HL-60/S4 treated with retinoic acid at 250 ng/mL for 4 days and 3 days (cell line): ENCODE data around the gene C17orf50.
"Not testable (repeated sequence)": the region's sequence is repeated elsewhere in the genome, so short reads cannot be mapped to it uniquely, and the experiment has no call there.

Source experiments
- in situ Hi-C: fragments of 300-500 bp; cut with MboI; formaldehyde crosslinking; loops from 2 replicates; pipeline ENCODE4 v1.7.0; 2022; ENCODE audit warnings: low sequenced_read_pairs

C17orf50 gene

DNA sequence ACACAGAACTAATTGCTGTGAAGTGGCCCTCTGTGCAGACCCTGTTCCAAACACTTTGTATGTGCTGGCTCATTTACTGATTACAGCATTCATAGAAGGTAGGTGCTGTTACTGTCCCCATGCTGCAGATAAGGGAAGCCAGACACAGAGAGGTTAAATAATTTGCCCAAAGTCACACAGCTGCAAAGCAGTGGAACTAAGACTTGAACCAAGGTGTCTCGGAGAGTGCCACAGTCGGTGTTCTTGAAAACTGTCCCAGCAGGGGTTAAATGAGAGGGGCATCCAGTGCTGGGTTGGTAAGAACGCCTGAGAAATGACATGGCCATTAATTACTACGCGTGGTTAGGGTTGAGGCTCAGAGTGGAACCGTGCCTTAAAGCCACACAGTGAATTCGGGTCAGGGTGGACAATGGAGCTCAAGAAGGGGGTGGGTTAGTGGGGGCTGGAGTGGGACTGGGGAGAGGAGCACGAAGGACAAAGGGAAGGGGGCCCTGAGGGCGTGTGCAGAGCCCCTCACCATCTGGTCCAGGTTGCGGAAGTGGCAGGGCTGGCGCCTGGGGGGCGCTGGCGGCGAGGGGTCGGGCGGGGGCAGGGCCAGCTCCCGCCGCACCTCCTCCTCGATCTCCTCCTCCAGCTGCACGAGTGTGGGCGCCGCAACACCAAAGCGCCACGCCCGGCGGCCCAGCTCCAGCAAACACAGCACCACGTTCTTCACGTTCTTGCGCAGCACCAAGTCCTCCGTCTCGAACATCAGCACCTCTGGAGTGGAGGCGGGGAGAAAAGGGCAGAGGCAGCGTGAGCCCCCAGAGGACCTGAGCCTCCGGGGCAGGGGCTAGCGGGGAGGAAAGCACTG lies 10.9 kb upstream of the C17orf50 start:
- in situ Hi-C loops: loop anchor here (25.0 kb wide), 2 partner anchors 137 to 437 kb away; no protein-coding TSS in a partner anchor

DNA sequence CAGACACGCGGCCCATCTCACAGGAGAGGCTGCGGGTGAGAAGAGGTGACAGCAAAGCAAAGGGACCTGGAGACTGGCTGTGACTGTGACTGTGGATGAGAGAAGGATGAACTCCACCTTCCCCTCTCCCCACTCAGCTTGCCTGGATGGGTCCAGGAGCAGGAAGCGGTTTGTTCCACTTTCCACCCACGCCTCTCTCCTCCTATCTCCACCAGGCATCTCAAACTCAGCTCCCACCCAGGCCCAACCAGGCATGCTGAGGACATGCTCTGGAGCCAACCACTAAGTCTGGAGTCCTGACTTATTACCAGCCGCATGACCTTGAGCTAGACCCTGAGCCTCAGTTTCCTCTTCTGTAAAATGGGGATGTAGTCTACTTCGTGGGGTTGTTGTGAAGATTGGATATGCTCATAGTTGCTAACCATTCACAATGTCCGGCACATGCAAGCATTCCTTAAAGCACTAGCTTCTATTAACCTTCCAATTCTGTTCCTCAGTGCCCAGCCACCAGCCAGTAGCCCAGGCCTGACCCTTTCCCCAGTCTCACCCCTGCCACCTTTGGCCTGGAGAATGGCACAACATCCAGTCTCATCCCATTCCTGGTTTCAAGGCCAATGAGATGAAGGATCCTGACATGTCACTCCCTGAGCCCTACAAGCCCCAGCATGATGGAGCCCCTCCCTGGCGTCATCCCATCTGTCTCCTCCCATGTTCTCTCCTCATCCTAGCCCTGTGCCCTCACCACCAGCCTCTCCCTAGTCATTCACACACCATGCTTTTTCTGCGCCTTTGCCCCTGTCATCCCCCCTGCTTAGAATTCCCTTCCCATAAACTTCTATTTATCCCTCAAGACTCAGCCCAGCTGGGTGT lies 9.9 kb upstream of the C17orf50 start:
- in situ Hi-C loops: no loop called here

DNA sequence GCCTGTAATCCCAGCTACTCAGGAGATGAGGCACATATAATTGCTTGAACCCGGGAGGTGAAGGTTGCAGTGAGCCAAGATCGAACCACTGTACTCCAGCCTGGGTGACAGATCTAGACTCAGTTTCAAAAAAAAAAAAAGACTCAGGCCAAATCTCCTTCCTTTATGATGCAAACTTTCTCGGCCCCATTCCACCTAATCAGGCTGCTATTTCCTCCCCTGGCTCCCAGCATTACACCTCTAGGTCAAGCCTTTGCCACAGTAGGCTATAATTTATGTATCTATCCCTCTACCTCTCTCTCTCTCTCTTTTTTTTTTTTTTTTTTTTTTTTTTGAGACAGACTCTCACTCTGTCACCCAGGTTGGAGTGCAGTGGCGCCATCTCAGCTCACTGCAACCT lies 9.1 kb upstream of the C17orf50 start:
- in situ Hi-C loops: not testable (repeated sequence)

GRCh38 chr17:35752471-35752870 lies 8.2 kb upstream of the C17orf50 start:
- in situ Hi-C loops: no loop called here

GRCh38 chr17:35752945-35753764 lies 7.5 kb upstream of the C17orf50 start, which contains the start of gene GAS2L2:
TSS of gene GAS2L2 (minus strand) at chr17:35753239. CDS start at chr17:35752850, 389 bp downstream.
- in situ Hi-C loops: no loop called here

DNA sequence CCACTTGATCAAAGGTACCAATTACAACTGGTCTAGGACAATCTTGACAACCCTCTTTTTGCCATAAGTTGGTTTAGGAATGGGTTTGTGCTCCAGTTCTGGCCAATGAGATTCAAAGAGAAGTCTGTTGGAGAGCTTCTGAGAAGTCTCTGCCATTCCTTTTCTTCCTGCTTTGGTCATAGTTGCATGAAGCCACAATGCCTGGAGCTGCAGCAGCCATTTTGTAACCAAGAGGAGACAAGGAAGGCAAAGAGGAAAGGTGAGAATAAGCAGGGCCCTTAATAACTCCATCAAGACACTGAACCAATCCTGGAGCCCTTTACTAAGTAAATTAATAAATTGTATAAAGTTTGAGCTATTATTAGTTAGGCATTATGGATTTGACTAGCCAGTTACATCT lies 3.4 kb upstream of the C17orf50 start:
- in situ Hi-C loops: no loop called here

DNA sequence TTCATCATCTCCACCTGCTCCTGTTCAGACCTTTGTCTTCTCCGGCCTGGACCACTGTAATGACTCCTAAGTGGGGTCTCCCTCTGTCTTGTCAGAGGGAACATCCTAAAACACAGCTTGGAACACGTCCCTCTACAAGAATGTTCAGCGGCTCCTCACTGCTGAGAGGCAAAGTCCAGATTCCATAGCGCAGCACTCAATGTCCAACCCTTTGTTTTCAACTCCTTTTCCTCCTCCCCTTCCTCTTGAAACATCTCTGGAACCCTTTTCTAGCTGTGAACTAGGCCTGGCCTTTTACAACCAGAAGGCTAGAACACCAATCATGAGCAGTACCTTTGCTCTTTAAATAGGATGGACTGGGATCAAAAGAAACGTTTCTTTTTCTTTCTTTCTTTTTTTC lies 914 bp downstream of the C17orf50 start:
- in situ Hi-C loops: no loop called here

DNA sequence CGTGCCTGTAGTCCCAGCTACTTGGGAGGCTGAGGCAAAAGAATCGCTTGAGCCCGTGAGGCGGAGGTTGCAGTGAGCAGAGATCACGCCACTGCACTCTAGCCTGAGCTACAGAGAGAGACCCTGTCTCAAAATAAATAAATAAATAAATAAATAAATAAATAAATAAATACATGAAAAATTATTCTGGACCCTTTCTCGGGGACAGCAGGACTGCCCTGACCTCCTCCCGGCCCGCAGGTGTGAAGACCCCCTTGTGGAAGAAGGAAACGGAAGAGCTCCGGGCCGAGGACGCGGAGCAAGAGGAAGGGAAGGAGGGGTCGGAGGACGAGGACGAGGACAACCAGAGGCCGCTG lies 3.1 kb downstream of the C17orf50 start:
- in situ Hi-C loops: no loop called here

DNA sequence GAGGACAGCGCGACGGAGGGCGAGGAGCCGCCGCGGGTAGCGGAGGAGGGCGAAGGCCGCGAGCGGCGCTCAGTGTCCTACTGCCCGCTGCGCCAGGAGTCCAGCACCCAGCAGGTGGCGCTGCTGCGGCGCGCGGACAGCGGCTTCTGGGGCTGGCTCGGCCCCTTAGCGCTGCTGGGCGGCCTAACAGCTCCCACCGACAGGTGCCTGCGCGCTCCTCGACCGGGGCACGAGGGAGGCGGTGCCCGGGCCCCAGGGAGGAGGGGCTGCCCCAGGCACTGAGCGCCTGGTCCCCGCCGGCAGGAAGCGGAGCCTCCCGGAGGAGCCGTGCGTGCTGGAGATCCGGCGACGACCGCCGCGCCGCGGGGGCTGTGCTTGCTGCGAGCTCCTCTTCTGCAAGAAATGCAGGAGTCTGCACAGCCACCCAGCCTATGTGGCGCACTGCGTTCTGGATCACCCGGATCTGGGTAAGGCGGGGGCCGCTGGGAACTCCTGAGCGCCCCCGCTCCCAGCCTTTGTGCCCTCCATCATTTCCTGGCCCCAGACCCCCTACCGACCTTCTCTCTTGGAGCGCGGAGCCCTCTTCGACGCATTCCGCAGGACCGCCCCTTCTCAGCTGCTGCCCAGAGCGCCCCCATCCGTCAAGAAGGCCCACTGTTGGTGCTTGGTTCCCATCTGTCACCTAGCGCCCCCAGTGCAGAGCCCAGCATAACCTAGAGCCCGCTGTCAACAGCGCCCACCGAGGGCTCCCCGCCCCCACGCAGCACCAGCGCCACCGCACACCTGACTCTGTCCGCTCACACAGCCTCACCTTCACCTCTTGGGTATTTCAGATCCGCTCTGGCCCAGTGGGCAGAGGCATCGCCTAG lies 3.7 kb downstream of the C17orf50 start:
- in situ Hi-C loops: no loop called here

GRCh38 chr17:35765086-35765710 lies 4.5 kb downstream of the C17orf50 start:
- in situ Hi-C loops: no loop called here

DNA sequence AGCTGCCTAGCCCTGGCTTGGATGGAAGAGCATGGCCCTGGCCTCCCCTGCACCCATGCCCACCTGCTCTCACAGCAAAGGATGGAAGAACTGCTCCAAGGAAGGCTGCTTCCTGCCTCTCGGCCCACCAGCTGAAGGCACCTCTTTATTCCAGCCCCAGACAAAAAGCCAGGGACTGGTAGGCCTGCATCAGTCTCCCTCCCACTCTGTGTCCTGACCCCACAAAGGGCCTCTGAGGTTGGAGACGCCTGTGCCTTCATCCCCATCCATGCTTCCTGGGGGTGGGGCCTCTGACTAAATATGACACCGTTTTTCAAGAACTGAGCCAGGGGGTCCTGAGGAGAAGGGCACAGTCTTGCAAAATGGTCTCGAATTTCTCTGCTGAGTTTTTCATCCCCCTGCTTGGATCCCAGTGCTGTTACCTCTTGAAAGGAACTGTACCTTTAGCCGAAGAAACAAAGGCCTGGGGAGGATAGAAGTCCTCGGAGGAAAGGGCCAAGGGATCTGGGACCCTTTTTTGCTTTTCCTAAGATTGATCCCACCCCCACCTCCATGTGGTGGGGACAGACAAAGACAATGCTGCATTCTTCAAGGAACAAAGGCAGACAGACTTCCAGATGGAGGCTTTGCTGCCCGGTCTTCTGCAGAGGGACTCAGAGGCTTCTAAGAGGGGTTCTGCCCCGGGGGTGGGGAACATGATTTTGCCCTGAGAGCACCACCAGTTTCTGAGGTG lies 5.2 kb downstream of the C17orf50 start:
- in situ Hi-C loops: no loop called here

GRCh38 chr17:35766489-35766877 lies 5.8 kb downstream of the C17orf50 start:
- in situ Hi-C loops: no loop called here

- in situ Hi-C loops: no loop called here
Observed at GRCh38 chr17:35766903-35767510, 6.3 kb downstream of the C17orf50 start.

GRCh38 chr17:35768797-35769196 lies 8.1 kb downstream of the C17orf50 start:
- in situ Hi-C loops: no loop called here

DNA sequence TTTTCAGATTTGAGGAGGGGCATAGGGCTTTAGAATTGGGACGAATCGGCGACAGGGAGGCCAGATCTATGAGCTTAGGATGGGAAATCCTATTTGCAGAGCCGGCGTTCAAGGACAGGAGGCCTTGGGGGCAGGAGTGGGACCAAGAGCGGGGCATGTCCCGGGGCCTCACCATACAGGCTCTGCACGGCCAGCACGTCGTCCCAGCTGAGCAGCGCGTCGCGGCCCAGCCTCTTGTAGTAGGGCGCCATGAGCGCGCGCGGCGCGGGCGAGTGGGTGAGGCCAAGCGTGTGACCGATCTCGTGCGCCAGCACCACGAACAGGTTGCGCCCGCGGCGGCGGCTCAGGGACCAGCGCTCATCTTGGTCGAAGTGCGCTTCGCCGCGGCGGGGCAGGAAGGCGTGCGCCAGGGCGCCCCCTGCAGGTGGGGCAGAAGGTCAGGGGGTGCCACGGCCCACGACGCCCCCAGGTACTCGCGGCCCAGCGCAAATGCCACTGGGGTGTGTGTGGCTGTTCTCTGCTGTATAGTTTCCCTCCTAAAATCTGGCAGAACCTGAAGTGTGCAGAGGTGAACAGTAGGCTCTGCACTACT lies 9.3 kb downstream of the C17orf50 start:
- in situ Hi-C loops: no loop called here

DNA sequence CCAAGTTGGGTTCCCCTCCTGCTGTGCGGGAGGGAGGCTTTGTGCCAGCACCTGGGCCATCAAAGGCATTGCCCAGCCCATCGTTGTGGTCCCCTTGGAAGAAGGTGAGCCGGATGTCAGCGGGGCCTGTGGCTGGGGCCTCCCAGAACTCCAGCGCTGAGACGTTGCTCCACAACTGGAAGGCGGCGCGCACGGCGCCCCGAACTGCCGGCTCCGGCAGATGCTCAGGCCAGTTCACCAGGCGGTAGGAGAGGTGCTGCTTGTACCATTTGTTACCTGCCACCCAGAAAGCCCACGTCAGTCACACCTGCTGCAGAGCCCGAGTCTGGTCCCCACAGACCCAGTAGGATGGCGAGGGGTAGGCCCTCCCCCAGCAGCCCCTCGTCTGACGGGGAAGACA lies 12.4 kb downstream of the C17orf50 start:
- in situ Hi-C loops: no loop called here

DNA sequence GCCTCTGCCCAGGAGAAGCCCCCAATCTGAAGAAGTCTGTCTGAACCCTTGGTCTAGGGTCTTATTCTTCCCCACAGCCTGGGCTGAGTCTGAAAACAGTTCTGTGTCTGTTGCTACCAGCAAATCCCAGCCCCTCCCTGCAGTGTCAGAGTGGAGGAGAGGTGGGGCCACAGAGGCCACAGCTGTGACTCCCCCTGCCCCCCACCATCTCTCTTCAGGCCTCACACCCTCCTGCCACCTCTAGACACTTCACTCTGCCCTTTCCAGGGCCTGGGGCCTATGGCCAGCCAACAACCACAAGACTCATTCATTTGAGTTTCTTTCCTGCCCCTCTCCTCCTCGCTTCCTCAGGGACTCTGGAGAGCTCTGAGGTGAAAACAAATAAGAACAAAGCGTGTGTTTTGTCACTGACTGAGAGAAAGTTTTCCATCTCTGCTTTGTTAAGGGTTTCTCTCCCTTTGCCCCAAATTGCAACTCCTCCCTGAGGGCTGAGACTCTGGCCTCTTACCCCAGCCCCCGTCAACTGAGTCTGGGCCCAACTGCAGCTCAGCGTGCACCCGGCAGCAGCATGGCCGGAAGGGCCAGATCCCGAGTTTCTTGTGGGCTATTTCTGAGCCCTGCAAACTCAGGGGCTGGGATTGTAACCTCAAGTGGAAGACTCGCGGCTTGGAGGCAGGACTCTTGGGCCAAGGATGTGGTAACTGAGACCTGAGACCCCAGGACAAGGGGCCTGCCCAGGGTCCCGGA lies 13.2 kb downstream of the C17orf50 start:
- in situ Hi-C loops: no loop called here
